Dedifferentiated amniotic fluid mesenchymal stem cell (primary cell): ENCODE data around the gene FAT1.

Experiments used
- DNase-seq: peaks from one replicate; pipeline ENCODE4 v3.0.0-alpha.2; 2016; ENCODE audit errors: extremely low spot score

The FAT1 gene

GRCh38 chr4:186561748-186562147 lies 161.9 kb downstream of the FAT1 start:
- DNase-seq: no peak

GRCh38 chr4:186560647-186561046 lies 163.0 kb downstream of the FAT1 start:
- DNase-seq: no peak

- no peak for DNase-seq
These were observed 166.2 kb downstream of the FAT1 start for GRCh38 chr4:186557486-186557885.

DNA sequence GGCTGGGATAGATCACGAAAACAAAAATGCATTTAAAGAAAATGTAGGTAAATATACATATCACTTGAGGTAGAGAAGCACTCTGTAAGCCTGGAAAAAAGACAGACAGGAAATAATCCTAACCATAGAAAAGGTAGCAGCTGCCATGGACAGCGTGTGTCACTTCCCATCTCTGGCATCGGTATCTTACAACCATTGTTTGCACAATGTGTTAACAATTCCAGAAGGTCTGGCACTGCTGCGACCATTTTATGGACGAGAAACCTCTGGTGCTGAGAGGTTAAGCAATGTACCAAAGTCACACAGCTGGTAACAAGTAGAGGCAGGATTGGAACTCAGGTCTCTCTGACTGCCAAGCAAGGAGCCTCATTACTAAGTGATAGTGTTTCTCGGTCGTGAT lies 166.6 kb downstream of the FAT1 start:
- no peak for DNase-seq

- no peak for DNase-seq
These were observed 168.5 kb downstream of the FAT1 start, which contains the start of gene MTNR1A for GRCh38 chr4:186554914-186555827. MTNR1A (minus strand) TSS chr4:186555567; CDS start chr4:186555365, 202 bp downstream.

GRCh38 chr4:186554539-186554913 lies 169.1 kb downstream of the FAT1 start:
- DNase-seq: no peak

GRCh38 chr4:186553717-186554116 lies 169.9 kb downstream of the FAT1 start:
- no peak for DNase-seq

GRCh38 chr4:186551849-186552248 lies 171.8 kb downstream of the FAT1 start:
- no peak for DNase-seq

DNA sequence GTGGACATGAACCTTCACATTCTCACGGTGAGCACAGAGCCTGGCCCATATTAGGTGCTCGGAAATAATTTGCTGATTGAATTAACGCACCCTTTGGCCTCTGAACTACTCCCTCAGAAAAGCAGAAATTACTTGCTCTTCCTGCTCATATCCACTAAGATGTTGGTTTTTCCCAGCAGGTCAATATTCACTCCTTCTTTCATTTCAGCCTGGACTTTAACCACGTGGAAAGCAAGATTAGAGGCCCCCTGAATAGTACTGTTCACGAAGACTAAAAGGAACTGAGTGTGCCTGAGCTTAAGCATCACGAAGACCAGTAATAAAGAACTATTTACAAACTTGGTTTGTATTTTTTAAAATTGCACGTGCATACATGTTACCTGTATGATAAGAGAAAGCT lies 178.2 kb downstream of the FAT1 start:
- DNase-seq: no peak

- no peak for DNase-seq
These were observed 180.4 kb downstream of the FAT1 start for GRCh38 chr4:186543206-186543605.

DNA sequence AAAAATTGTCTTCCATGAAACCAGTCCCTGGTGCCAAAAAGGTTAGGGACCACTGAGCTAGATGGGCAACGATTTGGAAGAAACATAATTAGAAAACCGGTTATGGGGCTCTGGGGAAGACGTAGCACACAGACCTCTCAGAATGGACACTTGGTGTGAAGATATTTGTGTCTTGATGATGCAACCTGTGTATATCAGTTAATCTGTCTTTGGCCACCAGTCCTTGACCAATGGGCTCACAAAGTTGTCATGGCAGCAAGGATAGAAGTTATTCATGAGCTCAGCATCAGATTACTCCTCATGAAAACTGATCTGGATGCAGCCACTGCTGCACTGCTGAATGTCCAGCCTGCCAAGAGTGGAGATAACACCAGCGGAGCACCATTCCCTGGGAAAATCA lies 181.9 kb downstream of the FAT1 start:
- no peak for DNase-seq

DNA sequence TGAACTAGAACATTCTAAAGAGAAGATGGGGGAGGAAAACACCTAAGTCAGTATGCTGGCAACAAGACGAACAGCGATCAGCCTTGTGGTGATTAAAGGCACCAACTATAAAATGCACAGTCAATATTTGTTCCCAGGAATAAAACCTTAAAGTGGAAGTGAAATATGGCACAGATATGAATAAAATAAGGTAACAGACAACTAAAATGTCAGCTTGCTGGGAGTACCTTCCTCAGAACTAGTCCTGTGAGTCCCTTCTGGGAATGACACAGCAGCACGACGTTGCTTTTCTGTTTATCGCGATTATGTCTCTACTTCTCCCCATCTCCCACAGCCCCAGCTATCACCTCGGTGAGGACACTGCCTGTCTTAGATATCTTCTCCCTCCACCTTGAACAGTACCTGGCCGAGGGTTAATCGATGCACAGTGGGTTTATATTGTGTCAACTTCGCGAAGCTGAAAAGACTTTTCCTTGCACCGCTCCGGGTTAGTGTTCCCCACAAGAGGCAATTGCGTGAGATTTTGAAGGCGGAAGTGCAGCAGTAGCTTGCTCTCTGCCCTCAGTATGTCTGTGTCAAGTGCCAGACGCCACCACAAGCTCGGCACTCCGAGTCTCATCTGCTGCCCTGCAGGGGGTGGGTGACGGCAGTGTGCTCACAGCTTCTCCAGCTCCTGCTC lies 185.7 kb downstream of the FAT1 start:
- DNase-seq: no peak
